Colonic mucosa (tissue), 4 donors: ENCODE measurements around the gene MNT. TPM values are rescaled to one million over a fixed set of nuclear protein-coding genes. Genes with fewer than 3 reads are reported as not detected.

Experiments used
- DNase-seq: peaks from one replicate; pipeline ENCODE4 v3.0.0-alpha.2; 2020
- H3K27ac ChIP-seq: fragments of 200-600 bp; one replicate; pipeline ENCODE4 v1.8.0; 2021
- H3K27me3 ChIP-seq: fragments of 200-600 bp; one replicate; pipeline ENCODE4 v1.8.0; 2021
- H3K36me3 ChIP-seq: fragments of 200-600 bp; one replicate; pipeline ENCODE4 v1.8.0; 2021
- H3K4me1 ChIP-seq: fragments of 200-600 bp; one replicate; pipeline ENCODE4 v1.8.0; 2021; ENCODE audit warnings: mild to moderate bottlenecking
- H3K4me3 ChIP-seq: fragments of 200-600 bp; one replicate; pipeline ENCODE4 v1.8.0; 2021
- H3K9ac ChIP-seq, 2 donors: one replicate each; pipeline ENCODE4 v1.7.0; 2013; ENCODE audit warnings: control low read depth in 2 of 2, low read depth in 2 of 2, low read length in 2 of 2
- H3K9me3 ChIP-seq: fragments of 200-600 bp; one replicate; pipeline ENCODE4 v1.8.0; 2021
- intact Hi-C: fragments of 100-400 bp; cut with DNase I; formaldehyde crosslinking; loops from one replicate; pipeline ENCODE4 v1.14.1; 2022
- total RNA-seq, 2 donors: library from RNA; stranded (reverse); fragmentation: NEBNext Ultra II Directional in 1 of 2; extraction: Animal tissue kit (Norgen Biotek cat#: 25700) in 1 of 2; gene quantifications; one replicate each; pipeline ENCODE4 v1.2.1, GENCODE V29; 2021
- TF ChIP-seq, protein P1 (sequence below): fragments of 200-600 bp; IDR thresholded peaks from one replicate; pipeline ENCODE4 v1.8.0; 2022; ENCODE audit warnings: antibody characterized with exemption, mild to moderate bottlenecking
- donor health status: healthy.
- donor health status: DM: no; HTN: no; CAD: no.
- donor health status: DM: no; HTN: no; CAD: no.

Gene MNT
- total RNA-seq, 2 donors from 2014 or later: 20.7 to 29.3 TPM

- intact Hi-C loops: no loop called here
- Histone ChIP-seq H3K36me3 (no peaks in the 10 kb centered on the region), H3K9me3 (no peaks in the 10 kb centered on the region), H3K27me3 (no peaks in the 10 kb centered on the region), H3K4me3 (no peak overlapping the region), H3K4me1 (no peaks in the 10 kb centered on the region), H3K9ac (no peak overlapping the region), H3K27ac (no peak overlapping the region)
- DNase-seq: no peak
- TF ChIP-seq, protein P1, sequence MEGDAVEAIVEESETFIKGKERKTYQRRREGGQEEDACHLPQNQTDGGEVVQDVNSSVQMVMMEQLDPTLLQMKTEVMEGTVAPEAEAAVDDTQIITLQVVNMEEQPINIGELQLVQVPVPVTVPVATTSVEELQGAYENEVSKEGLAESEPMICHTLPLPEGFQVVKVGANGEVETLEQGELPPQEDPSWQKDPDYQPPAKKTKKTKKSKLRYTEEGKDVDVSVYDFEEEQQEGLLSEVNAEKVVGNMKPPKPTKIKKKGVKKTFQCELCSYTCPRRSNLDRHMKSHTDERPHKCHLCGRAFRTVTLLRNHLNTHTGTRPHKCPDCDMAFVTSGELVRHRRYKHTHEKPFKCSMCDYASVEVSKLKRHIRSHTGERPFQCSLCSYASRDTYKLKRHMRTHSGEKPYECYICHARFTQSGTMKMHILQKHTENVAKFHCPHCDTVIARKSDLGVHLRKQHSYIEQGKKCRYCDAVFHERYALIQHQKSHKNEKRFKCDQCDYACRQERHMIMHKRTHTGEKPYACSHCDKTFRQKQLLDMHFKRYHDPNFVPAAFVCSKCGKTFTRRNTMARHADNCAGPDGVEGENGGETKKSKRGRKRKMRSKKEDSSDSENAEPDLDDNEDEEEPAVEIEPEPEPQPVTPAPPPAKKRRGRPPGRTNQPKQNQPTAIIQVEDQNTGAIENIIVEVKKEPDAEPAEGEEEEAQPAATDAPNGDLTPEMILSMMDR: no peak
Observed at GRCh38 chr17:2368359-2368758, 32.5 kb downstream of the MNT start.

DNA sequence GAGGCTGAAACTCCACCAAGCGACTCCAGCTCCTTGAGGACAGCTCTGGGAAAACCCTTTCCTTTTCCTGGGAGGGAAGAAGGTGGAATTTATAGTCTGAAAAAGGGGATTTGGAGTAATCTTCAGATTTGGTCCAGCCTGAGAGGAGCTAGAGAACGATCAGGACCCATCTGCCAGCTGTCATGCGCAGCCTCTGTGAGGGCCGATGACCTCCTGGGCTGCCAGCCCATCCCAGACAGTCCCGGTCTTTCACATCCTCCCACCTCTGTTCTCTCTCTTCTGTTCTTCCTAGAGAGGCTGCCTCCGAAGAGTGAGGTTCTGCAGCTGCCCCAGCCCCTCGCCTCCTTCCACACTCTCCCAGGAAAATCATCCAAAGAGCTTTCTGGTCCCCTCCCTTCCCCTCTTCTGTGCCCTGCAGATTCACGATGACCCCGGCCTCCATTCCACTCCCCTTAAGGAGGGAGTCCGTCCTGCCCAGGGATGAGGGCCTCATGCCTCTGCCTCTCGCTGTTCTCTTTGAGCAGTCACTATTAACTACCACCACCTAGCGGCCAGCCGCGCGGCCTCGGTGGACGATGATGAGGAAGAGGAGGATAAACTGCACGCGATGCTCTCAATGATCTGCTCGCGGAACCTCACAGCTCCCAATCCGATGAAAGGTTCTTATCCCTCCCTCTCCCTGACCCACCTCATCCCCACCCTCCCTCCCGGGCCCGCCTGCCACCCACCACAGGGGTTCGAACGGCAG is 33.9 kb downstream of the MNT start:
- Histone ChIP-seq H3K4me1 (no peaks in the 10 kb centered on the region), H3K27ac (no peak overlapping the region), H3K36me3 (no peaks in the 10 kb centered on the region), H3K27me3 (no peaks in the 10 kb centered on the region), H3K9me3 (no peaks in the 10 kb centered on the region), H3K4me3 (no peak overlapping the region), H3K9ac (no peak overlapping the region)
- DNase-seq: no peak
- intact Hi-C loops: no loop called here
- TF ChIP-seq, protein P1: no peak

DNA sequence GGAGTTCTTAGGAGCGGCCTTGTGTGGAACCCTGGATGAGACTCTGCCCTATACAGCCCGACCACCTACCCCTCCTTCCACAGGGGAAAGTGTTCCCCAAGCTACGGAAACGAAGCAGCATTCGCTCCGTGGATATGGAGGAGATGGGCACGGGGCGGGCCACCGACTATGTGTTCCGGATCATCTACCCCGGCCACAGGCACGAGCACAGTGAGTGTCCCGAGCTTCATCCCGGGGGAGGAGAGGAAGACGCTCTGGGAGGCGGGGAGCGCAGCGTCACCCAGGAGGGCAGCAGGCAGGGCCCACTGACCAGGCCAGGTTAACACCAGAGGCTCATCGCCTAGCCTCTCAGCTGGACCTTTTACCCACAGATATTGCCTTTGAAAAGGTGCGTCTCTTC is 35.7 kb downstream of the MNT start:
- no peak overlapping the region for H3K9ac ChIP-seq
- no peaks in the 10 kb centered on the region for H3K36me3 ChIP-seq
- no peaks in the 10 kb centered on the region for H3K27me3 ChIP-seq
- TF ChIP-seq, protein P1: no peak
- no peak for DNase-seq
- no peaks in the 10 kb centered on the region for H3K4me1 ChIP-seq
- intact Hi-C loops: no loop called here
- H3K27ac ChIP-seq: no peak overlapping the region
- H3K4me3 ChIP-seq: no peak overlapping the region
- no peaks in the 10 kb centered on the region for H3K9me3 ChIP-seq

DNA sequence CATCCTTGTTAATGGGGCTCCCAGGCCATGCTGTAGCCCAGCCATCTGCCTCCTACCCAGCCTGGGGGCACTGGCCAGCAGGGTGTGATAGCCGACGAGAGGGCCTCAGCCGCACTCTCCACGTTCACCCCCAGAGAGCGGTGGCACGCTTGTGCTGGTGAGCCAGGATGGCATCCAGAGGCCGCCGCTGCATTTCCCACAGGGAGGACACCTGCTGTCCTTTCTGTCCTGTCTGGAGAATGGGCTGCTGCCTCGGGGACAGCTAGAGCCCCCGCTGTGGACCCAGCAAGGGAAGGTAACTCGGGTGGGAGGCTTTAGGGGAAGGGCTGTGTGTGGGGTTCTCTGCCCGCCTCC is 36.1 kb downstream of the MNT start:
- TF ChIP-seq, protein P1: no peak
- Histone ChIP-seq H3K36me3 (no peaks in the 10 kb centered on the region), H3K4me1 (no peaks in the 10 kb centered on the region), H3K27me3 (no peaks in the 10 kb centered on the region), H3K4me3 (no peak overlapping the region), H3K9ac (no peak overlapping the region), H3K27ac (no peak overlapping the region), H3K9me3 (no peaks in the 10 kb centered on the region)
- DNase-seq: no peak
- intact Hi-C loops: no loop called here

- Histone ChIP-seq H3K36me3 (no peaks in the 10 kb centered on the region), H3K9ac (no peak overlapping the region), H3K9me3 (no peaks in the 10 kb centered on the region), H3K27ac (no peak overlapping the region), H3K4me1 (no peaks in the 10 kb centered on the region), H3K27me3 (no peaks in the 10 kb centered on the region), H3K4me3 (no peak overlapping the region)
- TF ChIP-seq, protein P1: no peak
- intact Hi-C loops: no loop called here
- DNase-seq: no peak
Observed at GRCh38 chr17:2363851-2364762, 36.8 kb downstream of the MNT start.
